ENCODE data around the gene SELENOK. TPM values are rescaled to one million over a fixed set of nuclear protein-coding genes. Genes with fewer than 3 reads are reported as not detected.

Gene SELENOK
- total RNA-seq, 1 experiment from 2014 or later: 21.9 TPM

DNA sequence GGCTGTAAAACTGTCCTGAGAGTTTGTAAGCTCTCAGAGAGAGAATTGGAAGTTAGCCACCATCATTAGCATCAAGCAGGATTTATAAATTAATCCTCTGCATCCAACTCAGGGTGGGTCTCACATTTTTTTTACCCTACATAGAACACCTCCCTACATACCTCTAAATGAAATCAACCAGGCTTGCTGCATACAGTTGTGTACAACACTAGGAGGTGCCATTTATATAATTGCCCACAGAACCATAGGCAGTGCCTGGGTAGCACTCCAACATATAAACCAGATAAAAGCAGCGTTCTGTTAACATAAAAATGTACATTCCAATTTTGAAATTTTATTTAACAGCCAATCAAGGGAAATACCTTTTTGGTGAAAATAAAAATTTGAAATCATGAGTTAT is 48.2 kb upstream of the SELENOK start:
- Histone ChIP-seq H2AFZ (no peak overlapping the region), H3K27me3 (ENCODE audit: insufficient read depth, low read depth) (peaks cover 6% of the 10 kb centered on the region; the same call in 1 of the 2 replicates), H3K9me3 (ENCODE audit: insufficient read depth, low read depth) (no peaks in the 10 kb centered on the region), H3K36me3 (ENCODE audit: low read depth) (no peaks in the 10 kb centered on the region), H3K4me2 (no peak overlapping the region), H3K4me1 (replicated peaks; ENCODE audit: insufficient read depth) (no peaks in the 10 kb centered on the region), H4K20me1 (ENCODE audit: insufficient read depth) (no peaks in the 10 kb centered on the region), H3K9me2 (ENCODE audit: insufficient read depth) (no peaks in the 10 kb centered on the region), H3K4me3 (no peak overlapping the region), H3K79me2 (ENCODE audit: low read depth) (no peaks in the 10 kb centered on the region), H3K27ac (no peak overlapping the region), H3F3A (ENCODE audit: insufficient read depth, low read depth) (no peaks in the 10 kb centered on the region)
- intact Hi-C loops (cut with micrococcal nuclease; ENCODE audit: unreplicated experiment): no loop called here
- ChIA-PET CTCF (interaction anchor here (0.6 kb wide), 1 partner anchor 9 kb away, joined by 4 read pairs; no protein-coding TSS in a partner anchor), POLR2A (ENCODE audit: unreplicated experiment) (no interaction called here)
- TF ChIP-seq, protein P1, sequence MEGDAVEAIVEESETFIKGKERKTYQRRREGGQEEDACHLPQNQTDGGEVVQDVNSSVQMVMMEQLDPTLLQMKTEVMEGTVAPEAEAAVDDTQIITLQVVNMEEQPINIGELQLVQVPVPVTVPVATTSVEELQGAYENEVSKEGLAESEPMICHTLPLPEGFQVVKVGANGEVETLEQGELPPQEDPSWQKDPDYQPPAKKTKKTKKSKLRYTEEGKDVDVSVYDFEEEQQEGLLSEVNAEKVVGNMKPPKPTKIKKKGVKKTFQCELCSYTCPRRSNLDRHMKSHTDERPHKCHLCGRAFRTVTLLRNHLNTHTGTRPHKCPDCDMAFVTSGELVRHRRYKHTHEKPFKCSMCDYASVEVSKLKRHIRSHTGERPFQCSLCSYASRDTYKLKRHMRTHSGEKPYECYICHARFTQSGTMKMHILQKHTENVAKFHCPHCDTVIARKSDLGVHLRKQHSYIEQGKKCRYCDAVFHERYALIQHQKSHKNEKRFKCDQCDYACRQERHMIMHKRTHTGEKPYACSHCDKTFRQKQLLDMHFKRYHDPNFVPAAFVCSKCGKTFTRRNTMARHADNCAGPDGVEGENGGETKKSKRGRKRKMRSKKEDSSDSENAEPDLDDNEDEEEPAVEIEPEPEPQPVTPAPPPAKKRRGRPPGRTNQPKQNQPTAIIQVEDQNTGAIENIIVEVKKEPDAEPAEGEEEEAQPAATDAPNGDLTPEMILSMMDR (conservative IDR thresholded peaks at IDR 0.05): no peak
- TF ChIP-seq EZH2 (IDR thresholded peaks at IDR 0.05; ENCODE audit: low read depth): no peak
- BruUV-seq (replicated peaks): no TSS peak
- DNase-seq: no peak

DNA sequence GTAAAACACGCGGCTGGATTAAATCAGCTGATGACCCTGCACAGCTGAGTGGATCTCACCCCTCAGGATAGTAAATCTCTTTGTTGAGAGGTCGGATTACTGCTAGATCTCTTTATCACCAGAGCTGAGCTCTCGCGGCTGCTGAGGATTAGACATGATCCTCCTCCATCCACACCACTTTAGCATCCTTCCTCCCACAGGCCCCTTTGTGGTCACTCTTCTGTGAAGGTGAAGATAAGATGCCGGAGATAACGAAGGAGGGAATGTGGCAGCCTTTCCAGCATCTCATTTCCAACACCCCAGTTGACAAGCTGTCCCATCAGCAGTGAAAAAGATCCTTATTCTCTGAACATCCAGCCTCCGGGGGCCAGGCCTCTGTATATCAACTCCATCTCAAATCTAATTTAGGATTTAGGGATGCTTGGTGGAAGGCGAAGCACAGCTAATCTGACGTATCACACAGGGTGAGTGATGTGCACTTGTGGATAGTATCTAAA is 47.5 kb upstream of the SELENOK start:
- CTCF ChIA-PET: interaction anchor here (0.5 to 0.6 kb wide), 2 partner anchors 10 to 1392 kb away, joined by 3 to 4 read pairs; no protein-coding TSS in a partner anchor
- no peak overlapping the region for H3K4me2 ChIP-seq

DNA sequence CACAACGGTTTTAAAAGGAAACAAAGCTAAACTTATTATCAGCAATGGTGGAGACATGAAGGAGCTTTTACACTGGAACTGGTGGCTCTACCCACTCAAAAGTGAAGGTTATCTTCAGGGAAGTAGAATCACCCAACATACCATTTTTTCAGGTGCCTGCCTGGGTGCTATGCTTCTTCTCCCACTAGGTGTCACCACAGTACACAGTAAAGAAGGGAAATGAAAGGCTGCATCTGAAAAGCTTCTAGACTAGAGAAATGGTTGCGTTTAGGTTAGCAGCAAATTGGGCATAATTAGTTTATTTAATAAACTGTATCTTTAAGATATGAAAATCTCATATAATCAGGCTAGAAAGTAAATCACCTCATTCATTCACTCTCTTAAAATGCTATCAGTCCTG is 47.0 kb upstream of the SELENOK start:
- peak in 1 of 2 experiments; percentile 23 for DNase-seq
- H3K27ac ChIP-seq: no peak overlapping the region
- H3K4me1 ChIP-seq (replicated peaks; ENCODE audit: insufficient read depth): no peaks in the 10 kb centered on the region
- H3K9me2 ChIP-seq (ENCODE audit: insufficient read depth): no peaks in the 10 kb centered on the region
- H3K79me2 ChIP-seq (ENCODE audit: low read depth): no peaks in the 10 kb centered on the region
- no peak overlapping the region for H3K4me2 ChIP-seq
- no peaks in the 10 kb centered on the region for H4K20me1 ChIP-seq (ENCODE audit: insufficient read depth)
- no peaks in the 10 kb centered on the region for H3K36me3 ChIP-seq (ENCODE audit: low read depth)
- ChIA-PET CTCF (no interaction called here), POLR2A (ENCODE audit: unreplicated experiment) (interaction anchor here (0.6 kb wide), 1 partner anchor 1847 kb away, joined by 3 read pairs; no protein-coding TSS in a partner anchor)
- no TSS peak for BruUV-seq (replicated peaks)
- TF ChIP-seq, protein P1 (conservative IDR thresholded peaks at IDR 0.05): peak; percentile 79
- no peak for TF ChIP-seq EZH2 (IDR thresholded peaks at IDR 0.05; ENCODE audit: low read depth)
- no peak overlapping the region for H3K4me3 ChIP-seq
- no peaks in the 10 kb centered on the region for H3F3A ChIP-seq (ENCODE audit: insufficient read depth, low read depth)
- peaks cover 6% of the 10 kb centered on the region; the same call in 1 of the 2 replicates for H3K27me3 ChIP-seq (ENCODE audit: insufficient read depth, low read depth)
- intact Hi-C loops (cut with micrococcal nuclease; ENCODE audit: unreplicated experiment): no loop called here
- no peak overlapping the region for H2AFZ ChIP-seq
- no peaks in the 10 kb centered on the region for H3K9me3 ChIP-seq (ENCODE audit: insufficient read depth, low read depth)

More for the DNA sequence above, 47.5 kb upstream of the SELENOK start:
- H3F3A ChIP-seq (ENCODE audit: insufficient read depth, low read depth): no peaks in the 10 kb centered on the region
- H3K27ac ChIP-seq: no peak overlapping the region
- no peaks in the 10 kb centered on the region for H3K36me3 ChIP-seq (ENCODE audit: low read depth)
- DNase-seq: no peak
- intact Hi-C loops (cut with micrococcal nuclease; ENCODE audit: unreplicated experiment): no loop called here
- POLR2A ChIA-PET (ENCODE audit: unreplicated experiment): interaction anchor here (0.6 kb wide), 1 partner anchor 1848 kb away, joined by 3 read pairs; no protein-coding TSS in a partner anchor
- H3K27me3 ChIP-seq (ENCODE audit: insufficient read depth, low read depth): peaks cover 6% of the 10 kb centered on the region; the same call in 1 of the 2 replicates
- no peaks in the 10 kb centered on the region for H3K9me2 ChIP-seq (ENCODE audit: insufficient read depth)
- H3K9me3 ChIP-seq (ENCODE audit: insufficient read depth, low read depth): no peaks in the 10 kb centered on the region
- H4K20me1 ChIP-seq (ENCODE audit: insufficient read depth): no peaks in the 10 kb centered on the region
- H3K79me2 ChIP-seq (ENCODE audit: low read depth): no peaks in the 10 kb centered on the region
- H2AFZ ChIP-seq: no peak overlapping the region
- TF ChIP-seq EZH2 (IDR thresholded peaks at IDR 0.05; ENCODE audit: low read depth): no peak
- TF ChIP-seq, protein P1 (conservative IDR thresholded peaks at IDR 0.05): no peak
- H3K4me1 ChIP-seq (replicated peaks; ENCODE audit: insufficient read depth): no peaks in the 10 kb centered on the region
- no peak overlapping the region for H3K4me3 ChIP-seq
- no TSS peak for BruUV-seq (replicated peaks)
